HepG2 (cell line): Measurements from ENCODE around the gene ZNF3. TPM values are rescaled to one million over a fixed set of nuclear protein-coding genes. Genes with fewer than 3 reads are reported as not detected.

Experiments used
- HMGXB3 ChIP-seq: sonication (generic); formaldehyde crosslinking; IDR thresholded peaks from 2 replicates; pipeline ENCODE4 v1.4.0; 2020; ENCODE audit warnings: missing genetic modification reagents, borderline replicate concordance
- HNF4A ChIP-seq: sonication (generic); formaldehyde crosslinking; IDR thresholded peaks from 2 replicates; pipeline ENCODE4 v1.4.0; 2020; ENCODE audit warnings: missing genetic modification reagents
- NFKB2 ChIP-seq: sonication (generic); formaldehyde crosslinking; IDR thresholded peaks from 2 replicates; pipeline ENCODE4 v1.4.0; 2020; ENCODE audit warnings: missing genetic modification reagents, borderline replicate concordance
- SUZ12 ChIP-seq: fragments of 150-350 bp; IDR thresholded peaks from 2 replicates; pipeline ENCODE4 v1.6.1; 2014; ENCODE audit warnings: low read depth, low read length
- TRIM24 ChIP-seq: sonication (generic); formaldehyde crosslinking; IDR thresholded peaks from 2 replicates; pipeline ENCODE4 v1.8.0; 2022; ENCODE audit warnings: mild to moderate bottlenecking, missing genetic modification reagents
- WIZ ChIP-seq: sonication (generic); formaldehyde crosslinking; IDR thresholded peaks from 2 replicates; pipeline ENCODE4 v1.5.1; 2020; ENCODE audit warnings: mild to moderate bottlenecking, missing genetic modification reagents
- ZHX2 ChIP-seq, 2 experiments: sonication (generic) in 1 of 2; formaldehyde crosslinking in 1 of 2; IDR thresholded peaks; 2 replicates each; pipeline versions ENCODE4 v1.6.1 to v1.9.0; 2014 to 2022; ENCODE audit warnings: antibody characterized with exemption in 1 of 2, borderline replicate concordance in 1 of 2, inconsistent platforms in 1 of 2, low read depth in 1 of 2, missing genetic modification reagents in 1 of 2
- ZMYM2 ChIP-seq: sonication (generic); formaldehyde crosslinking; IDR thresholded peaks from 2 replicates; pipeline ENCODE4 v1.8.0; 2022; ENCODE audit warnings: mild to moderate bottlenecking, missing genetic modification reagents
- ZNF10 ChIP-seq: sonication (generic); formaldehyde crosslinking; IDR thresholded peaks from 2 replicates; pipeline ENCODE4 v1.4.0; 2020; ENCODE audit warnings: mild to moderate bottlenecking, low read depth, missing genetic modification reagents, borderline replicate concordance
- ZNF274 ChIP-seq: sonication (generic); formaldehyde crosslinking; IDR thresholded peaks from 2 replicates; pipeline ENCODE4 v1.5.1; 2020; ENCODE audit warnings: mild to moderate bottlenecking, missing genetic modification reagents
- ZNF547 ChIP-seq: sonication (generic); formaldehyde crosslinking; IDR thresholded peaks from 2 replicates; pipeline ENCODE4 v1.5.1; 2020; ENCODE audit warnings: mild to moderate bottlenecking, missing genetic modification reagents
- polyA plus RNA-seq, 8 experiments: library from polyadenylated mRNA; depleted of rRNA in 3 of 8; stranded (reverse) in 7 of 8; unstranded in 1 of 8; fragments of >200 nt; fragmentation: Illumina TruSeq in 4 of 8; extraction: Trizol in 4 of 8; gene quantifications; 2 replicates each; pipeline versions ENCODE4 v1.2.1 to v1.2.3, GENCODE V29; 2011 to 2016; ENCODE audit warnings: low read depth in 4 of 8, missing spikeins in 1 of 8, mixed read lengths in 1 of 8; ENCODE audit not compliant: insufficient read depth in 1 of 8
- total RNA-seq, 5 experiments: library from RNA; depleted of rRNA; stranded (reverse); fragments of >200 nt; fragmentation: Illumina TruSeq; extraction: Trizol; gene quantifications; 2 replicates each; pipeline ENCODE4 v1.2.3, GENCODE V29; 2016; ENCODE audit warnings: low read depth in 1 of 5
- TF ChIP-seq, protein P1 (sequence below): IDR thresholded peaks from 2 replicates; pipeline ENCODE4 v1.6.1; 2016; ENCODE audit warnings: low read depth, control low read depth
- TF ChIP-seq, protein P2 (sequence below): sonication (generic); formaldehyde crosslinking; IDR thresholded peaks from 2 replicates; pipeline ENCODE4 v1.4.0; 2020; ENCODE audit warnings: missing genetic modification reagents, borderline replicate concordance

Gene ZNF3
- total and polyA plus RNA-seq, 2 of the 13 experiments (the other 11 are each of a cell fraction or from before 2014, with no cell fraction given) = 33.7 to 56.9 TPM

DNA sequence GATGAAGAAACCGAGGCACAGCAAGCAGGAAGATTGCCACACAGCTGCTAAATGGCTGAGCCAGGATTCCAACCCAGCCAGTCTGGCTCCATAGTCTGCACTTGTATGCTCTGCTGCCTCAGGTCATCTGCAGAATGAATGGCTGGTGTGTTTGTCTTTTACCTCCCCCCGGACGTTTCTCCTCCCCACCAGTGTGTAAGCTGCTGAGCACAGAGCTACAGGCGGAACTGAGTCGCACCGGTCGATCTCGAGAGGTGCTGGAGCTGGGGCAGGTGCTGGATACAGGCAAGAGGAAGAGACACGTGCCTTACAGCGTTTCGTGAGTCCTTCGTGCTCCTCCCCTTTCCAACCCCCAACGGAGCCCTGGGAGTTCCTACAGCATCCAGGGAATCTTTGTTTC is 40.5 kb upstream of the ZNF3 start (continued):
- TF ChIP-seq HMGXB3 (CRISPR knock-in tag) = no peak
- TF ChIP-seq TRIM24 (CRISPR knock-in tag) = no peak
- TF ChIP-seq, protein P1, sequence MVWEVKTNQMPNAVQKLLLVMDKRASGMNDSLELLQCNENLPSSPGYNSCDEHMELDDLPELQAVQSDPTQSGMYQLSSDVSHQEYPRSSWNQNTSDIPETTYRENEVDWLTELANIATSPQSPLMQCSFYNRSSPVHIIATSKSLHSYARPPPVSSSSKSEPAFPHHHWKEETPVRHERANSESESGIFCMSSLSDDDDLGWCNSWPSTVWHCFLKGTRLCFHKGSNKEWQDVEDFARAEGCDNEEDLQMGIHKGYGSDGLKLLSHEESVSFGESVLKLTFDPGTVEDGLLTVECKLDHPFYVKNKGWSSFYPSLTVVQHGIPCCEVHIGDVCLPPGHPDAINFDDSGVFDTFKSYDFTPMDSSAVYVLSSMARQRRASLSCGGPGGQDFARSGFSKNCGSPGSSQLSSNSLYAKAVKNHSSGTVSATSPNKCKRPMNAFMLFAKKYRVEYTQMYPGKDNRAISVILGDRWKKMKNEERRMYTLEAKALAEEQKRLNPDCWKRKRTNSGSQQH (CRISPR knock-in tag) = peak; percentile 83; the same call in 1 of the 2 replicates
- TF ChIP-seq NFKB2 (CRISPR knock-in tag) = 0 out of 2 replicates have a peak, but pooled peaks have one; percentile 11
- peak; percentile 31; the same call in 1 of the 2 replicates for TF ChIP-seq ZMYM2
- no peak; the same call in 1 of the 2 replicates for TF ChIP-seq HNF4A
- TF ChIP-seq ZHX2 (IDR thresholded peaks at IDR 0.05; ENCODE audit: low read depth) = no peak
- no peak for TF ChIP-seq ZHX2 (CRISPR knock-in tag; IDR thresholded peaks at IDR 0.05; ENCODE audit: borderline replicate concordance)
- TF ChIP-seq WIZ (CRISPR knock-in tag) = no peak
- no peak for TF ChIP-seq ZNF274 (CRISPR knock-in tag)
- no peak for TF ChIP-seq ZNF547
- TF ChIP-seq, protein P2, sequence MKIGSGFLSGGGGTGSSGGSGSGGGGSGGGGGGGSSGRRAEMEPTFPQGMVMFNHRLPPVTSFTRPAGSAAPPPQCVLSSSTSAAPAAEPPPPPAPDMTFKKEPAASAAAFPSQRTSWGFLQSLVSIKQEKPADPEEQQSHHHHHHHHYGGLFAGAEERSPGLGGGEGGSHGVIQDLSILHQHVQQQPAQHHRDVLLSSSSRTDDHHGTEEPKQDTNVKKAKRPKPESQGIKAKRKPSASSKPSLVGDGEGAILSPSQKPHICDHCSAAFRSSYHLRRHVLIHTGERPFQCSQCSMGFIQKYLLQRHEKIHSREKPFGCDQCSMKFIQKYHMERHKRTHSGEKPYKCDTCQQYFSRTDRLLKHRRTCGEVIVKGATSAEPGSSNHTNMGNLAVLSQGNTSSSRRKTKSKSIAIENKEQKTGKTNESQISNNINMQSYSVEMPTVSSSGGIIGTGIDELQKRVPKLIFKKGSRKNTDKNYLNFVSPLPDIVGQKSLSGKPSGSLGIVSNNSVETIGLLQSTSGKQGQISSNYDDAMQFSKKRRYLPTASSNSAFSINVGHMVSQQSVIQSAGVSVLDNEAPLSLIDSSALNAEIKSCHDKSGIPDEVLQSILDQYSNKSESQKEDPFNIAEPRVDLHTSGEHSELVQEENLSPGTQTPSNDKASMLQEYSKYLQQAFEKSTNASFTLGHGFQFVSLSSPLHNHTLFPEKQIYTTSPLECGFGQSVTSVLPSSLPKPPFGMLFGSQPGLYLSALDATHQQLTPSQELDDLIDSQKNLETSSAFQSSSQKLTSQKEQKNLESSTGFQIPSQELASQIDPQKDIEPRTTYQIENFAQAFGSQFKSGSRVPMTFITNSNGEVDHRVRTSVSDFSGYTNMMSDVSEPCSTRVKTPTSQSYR = peak; percentile 28; the same call in 1 of the 2 replicates
- TF ChIP-seq SUZ12 = no peak
- TF ChIP-seq ZNF10 (CRISPR knock-in tag) = no peak
